Activated CD4-positive, alpha-beta memory T cell treated with anti-CD3 and anti-CD28 coated beads for 36 hours (primary cell): Measurements from ENCODE around the gene UGGT1. TPM values are rescaled to one million over a fixed set of nuclear protein-coding genes. Genes with fewer than 3 reads are reported as not detected.
"Not testable (repeated sequence)": the region's sequence is repeated elsewhere in the genome, so short reads cannot be mapped to it uniquely, and the experiment has no call there.

Experiments
- CTCF ChIA-PET: fragments of 350-600 bp; sonication (Branson Sonifier 250); formaldehyde crosslinking; loops from one replicate; lab custom pipeline; 2021; ENCODE audit warnings: antibody characterized with exemption, inconsistent platforms; lab: Charles Lee
- POLR2A ChIA-PET: fragments of 350-600 bp; sonication (Branson Sonifier 250); formaldehyde crosslinking; loops from one replicate; lab custom pipeline; 2021; ENCODE audit warnings: antibody characterized with exemption; lab: Charles Lee
- DNase-seq: peaks from one replicate; pipeline ENCODE4 v3.0.0-alpha.2; 2020
- H3K27ac Mint-ChIP-seq: one replicate; pipeline ENCODE4 v1.8.0; 2021; ENCODE audit warnings: mixed read lengths
- H3K27me3 Mint-ChIP-seq: one replicate; pipeline ENCODE4 v1.8.0; 2021; ENCODE audit warnings: mixed read lengths
- H3K36me3 Mint-ChIP-seq: one replicate; pipeline ENCODE4 v1.8.0; 2021; ENCODE audit warnings: mixed read lengths
- H3K4me1 Mint-ChIP-seq: one replicate; pipeline ENCODE4 v1.8.0; 2021; ENCODE audit warnings: low read depth, mixed read lengths
- H3K4me3 Mint-ChIP-seq: one replicate; pipeline ENCODE4 v1.8.0; 2021; ENCODE audit warnings: mild to moderate bottlenecking, mixed read lengths
- H3K9me3 Mint-ChIP-seq: one replicate; pipeline ENCODE4 v1.8.0; 2021; ENCODE audit warnings: mixed read lengths
- intact Hi-C: fragments of 100-400 bp; cut with micrococcal nuclease; formaldehyde crosslinking; loops from one replicate; pipeline ENCODE4 v1.15.1; 2023
- total RNA-seq, 2 experiments: library from RNA; stranded (reverse); gene quantifications; one replicate each; pipeline ENCODE4 v1.2.3, GENCODE V29; 2021

The UGGT1 gene
- total RNA-seq, 2 experiments from 2014 or later, result 50.8 to 53.2 TPM

- CTCF ChIA-PET, result no interaction called here
- Mint-ChIP-seq H3K9me3 (no peaks in the 10 kb centered on the region), H3K4me1 (no peaks in the 10 kb centered on the region), H3K36me3 (peaks cover 44% of the 10 kb centered on the region), H3K4me3 (no peak overlapping the region), H3K27me3 (no peaks in the 10 kb centered on the region), H3K27ac (no peak overlapping the region)
- POLR2A ChIA-PET, result no interaction called here
- intact Hi-C loops, result no loop called here
- DNase-seq, result no peak
Observed at GRCh38 chr2:128160616-128161275, 69.7 kb downstream of the UGGT1 start.

- ChIA-PET POLR2A (no interaction called here), CTCF (no interaction called here)
- no peak overlapping the region for H3K4me3 Mint-ChIP-seq
- H3K36me3 Mint-ChIP-seq, result peaks cover 48% of the 10 kb centered on the region
- H3K4me1 Mint-ChIP-seq, result peaks cover under 1% of the 10 kb centered on the region
- H3K9me3 Mint-ChIP-seq, result no peaks in the 10 kb centered on the region
- intact Hi-C loops, result no loop called here
- DNase-seq, result no peak
- no peak overlapping the region for H3K27ac Mint-ChIP-seq
- no peaks in the 10 kb centered on the region for H3K27me3 Mint-ChIP-seq
Observed at GRCh38 chr2:128162266-128162665, 71.3 kb downstream of the UGGT1 start.

GRCh38 chr2:128164311-128164710 is 73.3 kb downstream of the UGGT1 start:
- Mint-ChIP-seq H3K9me3 (no peaks in the 10 kb centered on the region), H3K4me3 (no peak overlapping the region), H3K36me3 (peaks cover 47% of the 10 kb centered on the region), H3K27me3 (no peaks in the 10 kb centered on the region), H3K27ac (no peak overlapping the region), H3K4me1 (peaks cover 8% of the 10 kb centered on the region)
- CTCF ChIA-PET, result no interaction called here
- no peak for DNase-seq
- POLR2A ChIA-PET, result no interaction called here
- intact Hi-C loops, result no loop called here

GRCh38 chr2:128166746-128167353 is 75.8 kb downstream of the UGGT1 start:
- Mint-ChIP-seq H3K9me3 (no peaks in the 10 kb centered on the region), H3K4me3 (no peak overlapping the region), H3K4me1 (peaks cover 8% of the 10 kb centered on the region), H3K27ac (no peak overlapping the region), H3K27me3 (no peaks in the 10 kb centered on the region), H3K36me3 (peaks cover 46% of the 10 kb centered on the region)
- POLR2A ChIA-PET, result no interaction called here
- intact Hi-C loops, result no loop called here
- no peak for DNase-seq
- CTCF ChIA-PET, result no interaction called here

- POLR2A ChIA-PET, result no interaction called here
- intact Hi-C loops, result no loop called here
- Mint-ChIP-seq H3K36me3 (peaks cover 57% of the 10 kb centered on the region), H3K27ac (no peak overlapping the region), H3K4me1 (peaks cover 8% of the 10 kb centered on the region), H3K27me3 (no peaks in the 10 kb centered on the region), H3K4me3 (no peak overlapping the region), H3K9me3 (no peaks in the 10 kb centered on the region)
- CTCF ChIA-PET, result no interaction called here
- no peak for DNase-seq
Observed at GRCh38 chr2:128169094-128169493, 78.1 kb downstream of the UGGT1 start.

- Mint-ChIP-seq H3K27ac (no peak overlapping the region), H3K4me1 (peaks cover 8% of the 10 kb centered on the region)
Observed at GRCh38 chr2:128169497-128169896, 78.5 kb downstream of the UGGT1 start.

GRCh38 chr2:128169933-128170709 is 79.1 kb downstream of the UGGT1 start:
- Mint-ChIP-seq H3K4me1 (peaks cover 8% of the 10 kb centered on the region), H3K9me3 (no peaks in the 10 kb centered on the region), H3K36me3 (peaks cover 57% of the 10 kb centered on the region), H3K4me3 (no peak overlapping the region), H3K27me3 (no peaks in the 10 kb centered on the region), H3K27ac (no peak overlapping the region)
- intact Hi-C loops, result no loop called here
- ChIA-PET CTCF (no interaction called here), POLR2A (no interaction called here)
- no peak for DNase-seq

More at GRCh38 chr2:128169497-128169896, 78.5 kb downstream of the UGGT1 start:
- DNase-seq, result no peak
- CTCF ChIA-PET, result no interaction called here
- no peaks in the 10 kb centered on the region for H3K27me3 Mint-ChIP-seq
- peaks cover 55% of the 10 kb centered on the region for H3K36me3 Mint-ChIP-seq
- intact Hi-C loops, result no loop called here
- no peaks in the 10 kb centered on the region for H3K9me3 Mint-ChIP-seq
- POLR2A ChIA-PET, result no interaction called here
- no peak overlapping the region for H3K4me3 Mint-ChIP-seq

- Mint-ChIP-seq H3K9me3 (no peaks in the 10 kb centered on the region), H3K27ac (no peak overlapping the region), H3K27me3 (no peaks in the 10 kb centered on the region), H3K4me1 (peaks cover 8% of the 10 kb centered on the region), H3K4me3 (no peak overlapping the region), H3K36me3 (peaks cover 61% of the 10 kb centered on the region)
- no peak for DNase-seq
- intact Hi-C loops, result no loop called here
- POLR2A ChIA-PET, result no interaction called here
- CTCF ChIA-PET, result interaction anchor here (1.2 kb wide), 1 partner anchor 63 kb away, joined by 4 read pairs; no protein-coding TSS in a partner anchor
Observed at GRCh38 chr2:128170776-128171175, 79.8 kb downstream of the UGGT1 start.

- Mint-ChIP-seq H3K4me1 (peaks cover 8% of the 10 kb centered on the region), H3K27ac (no peak overlapping the region), H3K27me3 (no peaks in the 10 kb centered on the region), H3K9me3 (no peaks in the 10 kb centered on the region), H3K36me3 (peaks cover 55% of the 10 kb centered on the region), H3K4me3 (no peak overlapping the region)
- intact Hi-C loops, result no loop called here
- DNase-seq, result no peak
- ChIA-PET CTCF (interaction anchor here (1.2 kb wide), 1 partner anchor 62 kb away, joined by 4 read pairs; no protein-coding TSS in a partner anchor), POLR2A (no interaction called here)
Observed at GRCh38 chr2:128172191-128172590, 81.2 kb downstream of the UGGT1 start.

- H3K4me1 Mint-ChIP-seq, H3K9me3 Mint-ChIP-seq, H3K27ac Mint-ChIP-seq, CTCF ChIA-PET, H3K27me3 Mint-ChIP-seq, H3K4me3 Mint-ChIP-seq, DNase-seq, POLR2A ChIA-PET, intact Hi-C loops: not testable (repeated sequence)
- H3K36me3 Mint-ChIP-seq, result peaks cover 59% of the 10 kb centered on the region
Observed at GRCh38 chr2:128174067-128174466, 83.1 kb downstream of the UGGT1 start.

GRCh38 chr2:128177315-128177714 is 86.3 kb downstream of the UGGT1 start:
- CTCF ChIA-PET, result no interaction called here
- intact Hi-C loops, result loop anchor here (5.0 kb wide), 1 partner anchor 140 kb away; the partner anchor contains the start of gene HS6ST1

GRCh38 chr2:128178149-128178649 is 87.2 kb downstream of the UGGT1 start:
- H3K36me3 Mint-ChIP-seq, result peaks cover 61% of the 10 kb centered on the region
- ChIA-PET POLR2A (no interaction called here), CTCF (interaction anchor here (0.6 kb wide), 1 partner anchor 502 kb away, joined by 3 read pairs; no protein-coding TSS in a partner anchor)
- no peaks in the 10 kb centered on the region for H3K9me3 Mint-ChIP-seq
- no peak overlapping the region for H3K4me3 Mint-ChIP-seq
- intact Hi-C loops, result loop anchor here (5.0 kb wide), 1 partner anchor 139 kb away; the partner anchor contains the start of gene HS6ST1
- no peak overlapping the region for H3K27ac Mint-ChIP-seq
- no peak for DNase-seq
- H3K27me3 Mint-ChIP-seq, result no peaks in the 10 kb centered on the region
- H3K4me1 Mint-ChIP-seq, result peaks cover 4% of the 10 kb centered on the region

More at GRCh38 chr2:128177315-128177714, 86.3 kb downstream of the UGGT1 start:
- Mint-ChIP-seq H3K4me3 (no peak overlapping the region), H3K4me1 (peaks cover 4% of the 10 kb centered on the region), H3K9me3 (no peaks in the 10 kb centered on the region), H3K27ac (no peak overlapping the region), H3K27me3 (no peaks in the 10 kb centered on the region), H3K36me3 (peaks cover 64% of the 10 kb centered on the region)
- POLR2A ChIA-PET, result no interaction called here
- DNase-seq, result no peak
